Progenitor cell of endocrine pancreas (in vitro differentiated cells): ENCODE data around the gene PYGM. TPM values are rescaled to one million over a fixed set of nuclear protein-coding genes. Genes with fewer than 3 reads are reported as not detected.

Source experiments
- DNase-seq: peaks from one replicate; pipeline ENCODE4 v3.0.0; 2021; ENCODE audit warnings: low spot score; ENCODE audit not compliant: unreplicated experiment
- H3K27ac Mint-ChIP-seq: 2 replicates; pipeline ENCODE4 v1.8.0; 2021; ENCODE audit warnings: mild to moderate bottlenecking, moderate library complexity, mixed read lengths
- H3K27me3 Mint-ChIP-seq: 2 replicates; pipeline ENCODE4 v1.8.0; 2021; ENCODE audit warnings: mixed read lengths
- H3K36me3 Mint-ChIP-seq: 2 replicates; pipeline ENCODE4 v1.8.0; 2022; ENCODE audit warnings: mixed read lengths; ENCODE audit not compliant: insufficient read depth
- H3K4me1 Mint-ChIP-seq: 2 replicates; pipeline ENCODE4 v1.8.0; 2021; ENCODE audit warnings: low read depth, mixed read lengths
- H3K4me3 Mint-ChIP-seq: 2 replicates; pipeline ENCODE4 v1.8.0; 2021; ENCODE audit warnings: low read depth, mild to moderate bottlenecking, moderate library complexity, mixed read lengths
- H3K9me3 Mint-ChIP-seq: 2 replicates; pipeline ENCODE4 v1.8.0; 2021; ENCODE audit warnings: low read depth, mixed read lengths
- total RNA-seq: library from RNA; stranded (reverse); gene quantifications from 2 replicates; pipeline ENCODE4 v1.2.1, GENCODE V29; 2021
- TF ChIP-seq, protein P1 (sequence below): fragments of 200-600 bp; sonication (generic); IDR thresholded peaks from one replicate; pipeline ENCODE4 v1.5.0; 2021; ENCODE audit warnings: antibody characterized with exemption, mild to moderate bottlenecking; ENCODE audit not compliant: unreplicated experiment

The PYGM gene
- total RNA-seq, 1 donor from 2014 or later = 1.6 TPM

DNA sequence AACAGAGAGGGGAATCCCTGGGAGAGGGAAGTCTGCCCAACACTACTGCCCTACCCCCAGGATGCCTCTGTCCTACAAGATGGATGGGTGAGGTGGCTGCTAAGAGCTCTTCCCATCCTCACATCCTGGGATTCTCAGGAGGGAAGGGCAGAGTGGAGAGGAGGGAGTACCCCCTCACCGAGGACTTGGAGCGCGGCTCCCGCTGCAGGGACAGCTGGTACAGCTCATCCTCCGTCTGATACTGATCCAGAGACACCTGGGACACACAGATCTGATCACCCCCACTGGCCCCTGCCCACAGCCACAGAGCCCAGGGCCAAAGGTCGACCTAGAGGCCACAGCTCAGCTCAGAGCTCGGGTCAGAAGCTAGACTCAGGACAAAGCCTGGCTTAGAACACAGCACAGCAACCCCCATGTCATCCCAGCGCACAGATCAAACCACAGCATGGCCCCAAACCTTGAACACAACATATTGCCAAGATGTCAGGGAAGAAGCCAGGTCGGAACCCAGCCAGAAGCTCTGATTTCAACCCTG, 24.0 kb downstream of the PYGM start:
- H3K36me3 Mint-ChIP-seq = no peaks in the 10 kb centered on the region
- TF ChIP-seq, protein P1, sequence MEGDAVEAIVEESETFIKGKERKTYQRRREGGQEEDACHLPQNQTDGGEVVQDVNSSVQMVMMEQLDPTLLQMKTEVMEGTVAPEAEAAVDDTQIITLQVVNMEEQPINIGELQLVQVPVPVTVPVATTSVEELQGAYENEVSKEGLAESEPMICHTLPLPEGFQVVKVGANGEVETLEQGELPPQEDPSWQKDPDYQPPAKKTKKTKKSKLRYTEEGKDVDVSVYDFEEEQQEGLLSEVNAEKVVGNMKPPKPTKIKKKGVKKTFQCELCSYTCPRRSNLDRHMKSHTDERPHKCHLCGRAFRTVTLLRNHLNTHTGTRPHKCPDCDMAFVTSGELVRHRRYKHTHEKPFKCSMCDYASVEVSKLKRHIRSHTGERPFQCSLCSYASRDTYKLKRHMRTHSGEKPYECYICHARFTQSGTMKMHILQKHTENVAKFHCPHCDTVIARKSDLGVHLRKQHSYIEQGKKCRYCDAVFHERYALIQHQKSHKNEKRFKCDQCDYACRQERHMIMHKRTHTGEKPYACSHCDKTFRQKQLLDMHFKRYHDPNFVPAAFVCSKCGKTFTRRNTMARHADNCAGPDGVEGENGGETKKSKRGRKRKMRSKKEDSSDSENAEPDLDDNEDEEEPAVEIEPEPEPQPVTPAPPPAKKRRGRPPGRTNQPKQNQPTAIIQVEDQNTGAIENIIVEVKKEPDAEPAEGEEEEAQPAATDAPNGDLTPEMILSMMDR = no peak

DNA sequence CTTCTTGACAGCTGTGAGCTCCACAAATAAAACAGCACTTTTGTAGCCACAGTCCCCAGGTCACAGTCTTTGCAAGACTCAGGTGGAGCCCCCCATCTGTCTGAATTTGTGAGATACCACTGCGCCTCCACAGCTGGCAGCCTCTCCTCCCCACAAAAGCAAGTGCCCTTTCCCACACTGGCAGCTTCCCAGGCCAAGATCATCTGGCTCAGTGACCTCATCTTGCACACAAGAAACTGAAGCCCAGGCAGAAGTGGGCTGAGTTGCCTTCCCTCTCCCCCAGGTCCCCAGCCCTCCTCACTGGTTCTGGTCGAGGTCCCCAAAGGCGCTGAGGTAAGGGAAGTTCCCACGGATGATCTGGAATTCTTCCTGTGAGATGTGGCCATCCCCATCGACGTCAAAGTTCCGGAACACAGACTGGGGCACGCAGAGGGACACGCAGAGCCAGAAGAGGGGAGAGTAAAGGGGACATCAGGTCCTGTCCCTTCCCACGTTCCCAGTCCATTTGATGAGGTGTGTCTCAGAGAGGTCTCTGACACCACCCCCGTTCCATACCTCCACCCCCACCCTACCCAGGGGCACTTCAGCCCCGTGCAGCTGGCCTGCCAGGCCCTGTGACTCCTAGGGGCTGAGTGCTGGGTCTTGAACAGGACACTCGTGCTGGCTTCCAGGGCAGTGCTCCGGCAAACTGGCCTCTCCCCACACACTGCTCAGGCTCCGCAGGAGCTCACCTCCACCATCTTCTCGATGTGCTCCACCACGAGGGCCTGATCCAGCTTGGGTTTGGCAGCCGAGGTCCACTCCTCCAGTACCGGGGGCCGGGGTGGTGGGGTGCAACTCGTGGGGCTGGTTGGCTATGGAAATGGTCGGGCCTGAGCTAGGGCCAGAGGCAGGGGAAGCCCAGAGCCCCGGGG, 24.7 kb downstream of the PYGM start:
- Mint-ChIP-seq H3K4me3 (no peak overlapping the region), H3K4me1 (no peaks in the 10 kb centered on the region), H3K9me3 (no peaks in the 10 kb centered on the region)

More for the DNA sequence above, 24.0 kb downstream of the PYGM start:
- H3K4me1 Mint-ChIP-seq = no peaks in the 10 kb centered on the region
- peaks cover 52% of the 10 kb centered on the region for H3K27me3 Mint-ChIP-seq
- DNase-seq = no peak
- no peak overlapping the region for H3K27ac Mint-ChIP-seq
- H3K4me3 Mint-ChIP-seq = no peak overlapping the region
- H3K9me3 Mint-ChIP-seq = no peaks in the 10 kb centered on the region

DNA sequence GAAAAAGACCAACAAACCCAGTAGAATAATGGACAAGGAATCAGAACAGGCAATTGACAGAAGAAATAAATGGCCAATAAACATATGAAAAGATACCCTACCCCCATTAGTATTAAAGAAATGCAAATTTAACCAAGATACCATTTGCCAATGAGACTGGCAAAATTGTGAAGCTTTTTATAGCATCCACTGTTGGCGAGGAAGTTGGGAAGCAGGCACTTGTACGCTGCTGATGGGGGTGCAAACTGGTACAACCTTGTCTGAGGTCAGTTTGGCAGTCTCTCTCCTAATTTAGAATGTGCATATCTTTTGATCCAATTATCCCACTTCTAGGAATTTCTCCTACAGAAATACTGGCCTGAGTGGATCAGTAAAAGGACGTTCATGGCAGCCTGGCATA, 28.2 kb downstream of the PYGM start:
- TF ChIP-seq, protein P1 = no peak
- Mint-ChIP-seq H3K27me3 (peaks cover 58% of the 10 kb centered on the region), H3K27ac (no peak overlapping the region), H3K36me3 (no peaks in the 10 kb centered on the region), H3K4me1 (no peaks in the 10 kb centered on the region), H3K4me3 (no peak overlapping the region), H3K9me3 (no peaks in the 10 kb centered on the region)
- DNase-seq = no peak

More for the DNA sequence above, 24.7 kb downstream of the PYGM start:
- DNase-seq = no peak
- peaks cover 52% of the 10 kb centered on the region for H3K27me3 Mint-ChIP-seq
- TF ChIP-seq, protein P1 = no peak
- H3K36me3 Mint-ChIP-seq = no peaks in the 10 kb centered on the region
- H3K27ac Mint-ChIP-seq = no peak overlapping the region

DNA sequence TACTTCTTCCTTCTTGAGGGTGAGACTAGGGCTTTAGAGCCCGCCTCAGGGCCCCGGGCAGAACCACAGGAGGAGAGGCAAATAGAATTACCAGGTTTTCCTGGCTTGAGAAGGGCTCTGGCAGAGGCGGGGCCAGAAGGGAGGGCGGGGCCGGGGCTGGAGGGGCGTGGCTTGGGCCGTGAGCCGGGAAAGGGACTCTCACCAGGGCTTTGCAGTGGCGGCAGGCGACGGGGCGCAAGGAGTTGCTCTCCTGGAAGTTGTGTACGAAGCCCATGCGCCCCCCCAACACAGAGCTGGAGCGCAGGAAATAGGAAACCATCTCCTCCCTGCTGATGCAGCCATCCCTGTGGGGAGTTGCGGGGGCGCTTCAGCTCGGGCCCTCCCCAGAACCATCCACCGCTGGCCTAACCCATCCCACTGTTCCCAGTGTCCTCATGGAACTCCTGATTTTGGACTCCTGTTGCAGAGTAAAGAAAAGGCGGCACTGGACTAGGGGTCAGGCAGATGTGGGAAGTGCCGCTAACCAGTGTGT, 29.9 kb downstream of the PYGM start:
- Mint-ChIP-seq H3K36me3 (no peaks in the 10 kb centered on the region), H3K27ac (no peak overlapping the region), H3K4me1 (no peaks in the 10 kb centered on the region), H3K27me3 (peaks cover 60% of the 10 kb centered on the region), H3K4me3 (no peak overlapping the region), H3K9me3 (no peaks in the 10 kb centered on the region)
- TF ChIP-seq, protein P1 = no peak
- DNase-seq = no peak

DNA sequence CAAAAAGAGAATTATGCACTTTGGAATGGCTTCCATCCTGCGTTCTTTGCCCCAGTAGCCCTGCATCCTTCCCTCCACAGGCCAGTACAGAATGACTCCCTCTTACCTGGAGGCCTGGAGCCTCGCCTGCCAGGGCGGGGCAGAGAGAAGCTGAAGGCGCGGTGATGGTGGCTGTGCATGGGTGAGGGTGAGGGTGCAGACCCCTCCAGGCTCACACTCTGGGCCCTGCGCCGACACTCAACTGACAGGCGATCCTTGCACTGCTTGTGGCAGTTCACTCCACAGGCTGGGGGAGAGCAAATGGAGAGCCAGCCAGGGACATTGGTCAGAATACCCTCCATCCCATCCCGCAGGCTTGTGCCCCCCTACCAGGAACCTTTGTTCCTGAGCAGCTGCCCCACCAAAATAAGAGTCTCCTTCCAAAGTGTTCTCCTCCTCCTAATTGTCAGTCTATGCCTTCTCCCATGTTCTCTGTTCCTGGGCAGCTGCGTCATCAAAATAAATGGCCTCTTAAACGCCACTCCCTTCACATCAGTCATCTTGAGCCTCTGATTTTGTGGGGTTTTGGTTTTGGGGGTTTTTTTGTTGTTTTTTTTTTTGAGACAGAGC, 30.9 kb downstream of the PYGM start:
- H3K4me1 Mint-ChIP-seq = no peaks in the 10 kb centered on the region
- H3K27ac Mint-ChIP-seq = no peak overlapping the region
- no peak overlapping the region for H3K4me3 Mint-ChIP-seq
- H3K27me3 Mint-ChIP-seq = peaks cover 62% of the 10 kb centered on the region
- H3K9me3 Mint-ChIP-seq = no peaks in the 10 kb centered on the region
- H3K36me3 Mint-ChIP-seq = no peaks in the 10 kb centered on the region
- DNase-seq = no peak
- TF ChIP-seq, protein P1 = no peak
